Spleen (tissue), 11 donors: Measurements from ENCODE around the gene LIMA1. TPM values are rescaled to one million over a fixed set of nuclear protein-coding genes. Genes with fewer than 3 reads are reported as not detected.
A peak's percentile ranks its signal among the peaks of the same experiment; 100 is the strongest.

Experiments
- DNase-seq: peaks from one replicate; pipeline ENCODE4 v3.0.0-alpha.2; 2020
- H3K27ac ChIP-seq, 8 donors: fragments of 200-600 bp; sonication (generic) in 7 of 8; 1 replicate in 4 of 8; 2 replicates in 4 of 8; pipeline versions ENCODE4 v1.5.0 to v1.8.0; 2016 to 2021; ENCODE audit warnings: inconsistent platforms in 4 of 8, mild to moderate bottlenecking in 4 of 8, moderate library complexity in 1 of 8
- H3K27me3 ChIP-seq, 7 donors: fragments of 200-600 bp; sonication (generic) in 6 of 7; replicated peaks in 1 of 7; 1 replicate in 4 of 7; 2 replicates in 3 of 7; pipeline versions ENCODE4 v1.5.0 to v1.8.0; 2016 to 2021; ENCODE audit warnings: inconsistent platforms in 3 of 7, mild to moderate bottlenecking in 1 of 7
- H3K36me3 ChIP-seq, 6 donors: fragments of 200-600 bp; sonication (generic) in 5 of 6; 1 replicate in 4 of 6; 2 replicates in 2 of 6; pipeline versions ENCODE4 v1.5.0 to v1.8.0; 2016 to 2021; ENCODE audit warnings: inconsistent platforms in 2 of 6
- H3K4me1 ChIP-seq, 6 donors: fragments of 200-600 bp; sonication (generic) in 5 of 6; 1 replicate in 3 of 6; 2 replicates in 3 of 6; pipeline versions ENCODE4 v1.5.0 to v1.8.0; 2016 to 2021; ENCODE audit warnings: inconsistent platforms in 3 of 6
- H3K4me3 ChIP-seq, 8 donors: fragments of 200-600 bp; sonication (generic) in 7 of 8; 1 replicate in 4 of 8; 2 replicates in 4 of 8; pipeline versions ENCODE4 v1.5.0 to v1.8.0; 2016 to 2021; ENCODE audit warnings: inconsistent platforms in 4 of 8, mild to moderate bottlenecking in 4 of 8, moderate library complexity in 2 of 8
- H3K9me3 ChIP-seq, 8 donors: fragments of 200-600 bp; sonication (generic) in 7 of 8; 1 replicate in 4 of 8; 2 replicates in 4 of 8; pipeline versions ENCODE4 v1.5.0 to v1.8.0; 2016 to 2021; ENCODE audit warnings: inconsistent platforms in 4 of 8
- CTCF ChIP-seq, 11 experiments: fragments of 200-600 bp in 7 of 11; fragments of 450-650 bp in 4 of 11; sonication (generic) in 4 of 11; IDR thresholded peaks in 8 of 11; conservative IDR thresholded peaks in 3 of 11; 1 replicate in 7 of 11; 2 replicates in 4 of 11; pipeline versions ENCODE4 v1.4.0 to v1.8.0; 2016 to 2021; ENCODE audit warnings: antibody characterized with exemption in 11 of 11, inconsistent platforms in 4 of 11, mild to moderate bottlenecking in 1 of 11
- POLR2A ChIP-seq, 3 donors: fragments of 450-650 bp; IDR thresholded peaks; one replicate each; pipeline ENCODE4 v1.5.1; 2017; ENCODE audit warnings: antibody characterized with exemption in 3 of 3, mild to moderate bottlenecking in 1 of 3
- POLR2AphosphoS5 ChIP-seq, 3 donors: sonication (generic); formaldehyde crosslinking; IDR thresholded peaks; one replicate each; pipeline ENCODE4 v1.5.1; 2017; ENCODE audit warnings: antibody characterized with exemption in 3 of 3
- WGBS, 5 donors: extraction: QIAGEN DNeasy Blood & Tissue Kit in 3 of 5; methylation state at CpG; one replicate each; pipeline versions ENCODE4 v1.1.5 to v1.1.7; 2013 to 2018; 5-methylcytosine and 5-hydroxymethylcytosine counted together
- intact Hi-C: fragments of 100-400 bp; cut with DNase I; formaldehyde crosslinking; loops from one replicate; pipeline ENCODE4 v1.15.0; 2023; ENCODE audit warnings: low total_unique reads
- polyA plus RNA-seq, 3 donors: library from polyadenylated mRNA; stranded (reverse); fragments of 200-250 nt; gene quantifications; one replicate each; pipeline ENCODE4 v1.2.1, GENCODE V29; 2013
- total RNA-seq, 7 donors: library from RNA; depleted of rRNA in 3 of 7; stranded (reverse); fragments of >200 nt in 3 of 7; fragmentation: NEBNext Ultra II Directional in 4 of 7; extraction: Animal tissue kit (Norgen Biotek cat#: 25700) in 4 of 7; gene quantifications; one replicate each; pipeline versions ENCODE4 v1.1.0 to v1.2.1, GENCODE V29; 2016 to 2021
- donor health status: healthy with polysubstance abuse.
- donor health status: DM: no; HTN: no; CAD: no; lungs with moderate emphysema.
- donor health status: DM: no; HTN: no; CAD: no.
- donor health status: Bipolar disorder and iron deficiency.
- donor health status: healthy.
- donor health status: DM: no; HTN: no; CAD: no.
- donor health status: DM: yes; HTN: yes; CAD: no.

Gene LIMA1
- total and polyA plus RNA-seq, 10 donors = 15.3 to 102 (median 61.2) TPM

GRCh38 chr12:50147281-50147680 lies 136.0 kb downstream of the LIMA1 start:
- Histone ChIP-seq H3K9me3 (no peaks in the 10 kb centered on the region), H3K4me3 (no peak overlapping the region), H3K36me3 (peaks cover 0 to 35% (median 6%) of the 10 kb centered on the region in 6 donors), H3K27ac (no peak overlapping the region), H3K27me3 (no peaks in the 10 kb centered on the region), H3K4me1 (peaks cover 2 to 16% (median 9%) of the 10 kb centered on the region in 6 donors)
- 97 to 99% (median 98%) methylated on average over 4 of the region's 4 CpGs for WGBS, 5 donors
- DNase-seq = no peak
- intact Hi-C loops = no loop called here
- TF ChIP-seq POLR2A (IDR thresholded peaks at IDR 0.05) (no peak), POLR2AphosphoS5 (IDR thresholded peaks at IDR 0.05) (no peak), CTCF (IDR thresholded peaks at IDR 0.05 in 8 of 11, conservative IDR thresholded peaks at IDR 0.05 in 3 of 11) (no peak)

GRCh38 chr12:50145439-50145838 lies 137.9 kb downstream of the LIMA1 start:
- Histone ChIP-seq H3K4me1 (peaks cover 0 to 15% (median 5%) of the 10 kb centered on the region in 6 donors), H3K27me3 (no peaks in the 10 kb centered on the region), H3K9me3 (no peaks in the 10 kb centered on the region), H3K4me3 (no peak overlapping the region), H3K36me3 (peaks cover 0 to 53% (median 18%) of the 10 kb centered on the region in 6 donors), H3K27ac (no peak overlapping the region)
- WGBS, 5 donors = 92 to 99% (median 95%) methylated on average over 2 of the region's 2 CpGs
- no peak for DNase-seq
- TF ChIP-seq POLR2AphosphoS5 (IDR thresholded peaks at IDR 0.05) = no peak
- TF ChIP-seq CTCF (IDR thresholded peaks at IDR 0.05 in 8 of 11, conservative IDR thresholded peaks at IDR 0.05 in 3 of 11) = no peak
- no peak for TF ChIP-seq POLR2A (IDR thresholded peaks at IDR 0.05)
- intact Hi-C loops = no loop called here

GRCh38 chr12:50142993-50143392 lies 140.3 kb downstream of the LIMA1 start:
- Histone ChIP-seq H3K27ac (no peak overlapping the region), H3K4me3 (no peak overlapping the region), H3K27me3 (no peaks in the 10 kb centered on the region), H3K9me3 (no peaks in the 10 kb centered on the region), H3K36me3 (peaks cover 0 to 71% (median 31%) of the 10 kb centered on the region in 6 donors), H3K4me1 (no peaks in the 10 kb centered on the region)
- TF ChIP-seq POLR2AphosphoS5 (IDR thresholded peaks at IDR 0.05) (no peak), CTCF (IDR thresholded peaks at IDR 0.05 in 8 of 11, conservative IDR thresholded peaks at IDR 0.05 in 3 of 11) (no peak), POLR2A (IDR thresholded peaks at IDR 0.05) (no peak)
- intact Hi-C loops = no loop called here
- WGBS, 5 donors = 76 to 93% (median 91%) methylated on average over 8 of the region's 8 CpGs
- DNase-seq = no peak

GRCh38 chr12:50132505-50133135 lies 150.7 kb downstream of the LIMA1 start:
- no peak for DNase-seq
- Histone ChIP-seq H3K27ac (peak overlapping the region in 1 of 8 donors; percentile 9), H3K4me1 (peaks cover 0 to 34% (median 14%) of the 10 kb centered on the region in 6 donors), H3K9me3 (no peaks in the 10 kb centered on the region), H3K36me3 (peaks cover 0 to 98% (median 59%) of the 10 kb centered on the region in 6 donors), H3K27me3 (no peaks in the 10 kb centered on the region), H3K4me3 (no peak overlapping the region)
- TF ChIP-seq POLR2A (IDR thresholded peaks at IDR 0.05) = no peak
- peak in 7 of 11 experiments; percentile 32 to 70 (median 52) for TF ChIP-seq CTCF (IDR thresholded peaks at IDR 0.05 in 8 of 11, conservative IDR thresholded peaks at IDR 0.05 in 3 of 11)
- peak in 1 of 3 donors; percentile 4 for TF ChIP-seq POLR2AphosphoS5 (IDR thresholded peaks at IDR 0.05)
- intact Hi-C loops = no loop called here
- WGBS, 5 donors = 58 to 91% (median 76%) methylated on average over 2 of the region's 2 CpGs
